K562 (cell line): Measurements from ENCODE around the gene PPP1R3E.

Experiments used
- HDAC3 ChIP-seq: fragments of 450-650 bp; IDR thresholded peaks from 2 replicates; pipeline ENCODE4 v1.6.1; 2018; ENCODE audit warnings: borderline replicate concordance, mild to moderate bottlenecking, moderate library complexity; ENCODE audit not compliant: partially characterized antibody
- MAFK ChIP-seq: IDR thresholded peaks from 2 replicates; pipeline ENCODE4 v1.6.1; 2011; ENCODE audit warnings: low read length, improper control_type of control experiment
- NR1H2 ChIP-seq: sonication (generic); formaldehyde crosslinking; IDR thresholded peaks from 2 replicates; pipeline ENCODE4 v1.4.0; 2020; ENCODE audit warnings: mild to moderate bottlenecking, missing genetic modification reagents
- PCBP1 ChIP-seq: fragments of 200-400 bp; formaldehyde crosslinking; IDR thresholded peaks from 2 replicates; pipeline ENCODE4 v1.6.1; 2018; ENCODE audit warnings: mild to moderate bottlenecking, low read depth, low read length; ENCODE audit not compliant: poor library complexity, severe bottlenecking
- RCOR1 ChIP-seq, 2 experiments: IDR thresholded peaks; 2 replicates each; pipeline ENCODE4 v1.6.1; 2012; ENCODE audit warnings: low read depth in 2 of 2, low read length in 2 of 2, borderline replicate concordance in 1 of 2, improper control_type of control experiment in 1 of 2
- SIRT6 ChIP-seq: IDR thresholded peaks from one replicate; pipeline ENCODE4 v1.6.1; 2012; ENCODE audit warnings: low read depth, mild to moderate bottlenecking, control low read depth, inconsistent platforms, low read length, moderate library complexity
- TF ChIP-seq, protein P1 (sequence below): sonication (generic); formaldehyde crosslinking; IDR thresholded peaks from 2 replicates; pipeline ENCODE4 v1.9.0; 2022; ENCODE audit warnings: mild to moderate bottlenecking, missing genetic modification reagents
- TF ChIP-seq, protein P2 (sequence below): fragments of 250-450 bp; sonication (Bioruptor Pico); IDR thresholded peaks from 2 replicates; pipeline ENCODE4 v1.4.0; 2020; ENCODE audit warnings: mild to moderate bottlenecking, moderate library complexity
- TF ChIP-seq, protein P3 (sequence below), 3 experiments: IDR thresholded peaks in 2 of 3; conservative IDR thresholded peaks in 1 of 3; 2 replicates each; pipeline ENCODE4 v1.5.1; 2011 to 2012; ENCODE audit warnings: low read length in 3 of 3, mild to moderate bottlenecking in 3 of 3, control low read depth in 2 of 3, improper control_type of control experiment in 1 of 3, inconsistent platforms in 1 of 3, low read depth in 1 of 3, mixed read lengths in 1 of 3, moderate library complexity in 1 of 3; ENCODE audit not compliant: insufficient read depth in 2 of 3
- TF ChIP-seq, protein P4 (sequence below): sonication (generic); formaldehyde crosslinking; IDR thresholded peaks from 2 replicates; pipeline ENCODE4 v1.8.0; 2022; ENCODE audit warnings: mild to moderate bottlenecking, missing genetic modification reagents, borderline replicate concordance
- TF ChIP-seq, protein P5 (sequence below): sonication (generic); formaldehyde crosslinking; IDR thresholded peaks from 2 replicates; pipeline ENCODE4 v1.5.0; 2020; ENCODE audit warnings: missing genetic modification reagents

DNA sequence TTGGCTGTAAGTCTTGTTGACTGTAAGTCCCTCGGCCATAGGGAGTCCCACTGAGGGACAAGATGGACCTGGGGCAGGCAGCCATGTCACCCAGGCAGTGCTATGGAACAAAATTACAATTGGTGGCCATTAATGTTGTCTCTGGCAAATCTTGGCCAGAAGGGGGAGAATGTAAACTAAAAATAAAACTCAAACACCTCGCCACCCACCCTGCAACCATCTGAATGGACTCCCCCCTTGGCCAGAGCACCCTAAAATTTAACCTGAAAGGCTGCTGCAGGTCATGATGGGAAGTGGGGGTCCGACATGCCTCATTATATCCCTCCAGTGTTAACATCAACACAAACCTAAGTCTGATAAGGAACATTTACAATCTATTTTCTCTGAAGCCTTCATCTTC, 41.8 kb upstream of the PPP1R3E start:
- TF ChIP-seq NR1H2, result no peak
- no peak for TF ChIP-seq SIRT6
- TF ChIP-seq, protein P1, sequence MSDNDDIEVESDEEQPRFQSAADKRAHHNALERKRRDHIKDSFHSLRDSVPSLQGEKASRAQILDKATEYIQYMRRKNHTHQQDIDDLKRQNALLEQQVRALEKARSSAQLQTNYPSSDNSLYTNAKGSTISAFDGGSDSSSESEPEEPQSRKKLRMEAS (CRISPR knock-in tag), result no peak
- TF ChIP-seq, protein P2, sequence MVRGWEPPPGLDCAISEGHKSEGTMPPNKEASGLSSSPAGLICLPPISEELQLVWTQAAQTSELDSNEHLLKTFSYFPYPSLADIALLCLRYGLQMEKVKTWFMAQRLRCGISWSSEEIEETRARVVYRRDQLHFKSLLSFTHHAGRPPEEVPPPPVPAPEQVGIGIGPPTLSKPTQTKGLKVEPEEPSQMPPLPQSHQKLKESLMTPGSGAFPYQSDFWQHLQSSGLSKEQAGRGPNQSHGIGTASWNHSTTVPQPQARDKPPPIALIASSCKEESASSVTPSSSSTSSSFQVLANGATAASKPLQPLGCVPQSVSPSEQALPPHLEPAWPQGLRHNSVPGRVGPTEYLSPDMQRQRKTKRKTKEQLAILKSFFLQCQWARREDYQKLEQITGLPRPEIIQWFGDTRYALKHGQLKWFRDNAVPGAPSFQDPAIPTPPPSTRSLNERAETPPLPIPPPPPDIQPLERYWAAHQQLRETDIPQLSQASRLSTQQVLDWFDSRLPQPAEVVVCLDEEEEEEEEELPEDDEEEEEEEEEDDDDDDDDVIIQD, result no peak
- no peak for TF ChIP-seq PCBP1
- TF ChIP-seq MAFK, result no peak
- TF ChIP-seq RCOR1 (IDR thresholded peaks at IDR 0.05; ENCODE audit: borderline replicate concordance in 1 of 2, low read depth in 2 of 2, low read length in 2 of 2), result no peak
- TF ChIP-seq, protein P3, sequence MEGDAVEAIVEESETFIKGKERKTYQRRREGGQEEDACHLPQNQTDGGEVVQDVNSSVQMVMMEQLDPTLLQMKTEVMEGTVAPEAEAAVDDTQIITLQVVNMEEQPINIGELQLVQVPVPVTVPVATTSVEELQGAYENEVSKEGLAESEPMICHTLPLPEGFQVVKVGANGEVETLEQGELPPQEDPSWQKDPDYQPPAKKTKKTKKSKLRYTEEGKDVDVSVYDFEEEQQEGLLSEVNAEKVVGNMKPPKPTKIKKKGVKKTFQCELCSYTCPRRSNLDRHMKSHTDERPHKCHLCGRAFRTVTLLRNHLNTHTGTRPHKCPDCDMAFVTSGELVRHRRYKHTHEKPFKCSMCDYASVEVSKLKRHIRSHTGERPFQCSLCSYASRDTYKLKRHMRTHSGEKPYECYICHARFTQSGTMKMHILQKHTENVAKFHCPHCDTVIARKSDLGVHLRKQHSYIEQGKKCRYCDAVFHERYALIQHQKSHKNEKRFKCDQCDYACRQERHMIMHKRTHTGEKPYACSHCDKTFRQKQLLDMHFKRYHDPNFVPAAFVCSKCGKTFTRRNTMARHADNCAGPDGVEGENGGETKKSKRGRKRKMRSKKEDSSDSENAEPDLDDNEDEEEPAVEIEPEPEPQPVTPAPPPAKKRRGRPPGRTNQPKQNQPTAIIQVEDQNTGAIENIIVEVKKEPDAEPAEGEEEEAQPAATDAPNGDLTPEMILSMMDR (IDR thresholded peaks at IDR 0.05 in 2 of 3, conservative IDR thresholded peaks at IDR 0.05 in 1 of 3; ENCODE audit: insufficient read depth in 2 of 3, low read depth in 1 of 3, low read length in 3 of 3), result 0 out of 6 replicates have a peak, but pooled peaks of 1 of the 3 experiments have one; percentile 19
- no peak for TF ChIP-seq HDAC3
- TF ChIP-seq, protein P4, sequence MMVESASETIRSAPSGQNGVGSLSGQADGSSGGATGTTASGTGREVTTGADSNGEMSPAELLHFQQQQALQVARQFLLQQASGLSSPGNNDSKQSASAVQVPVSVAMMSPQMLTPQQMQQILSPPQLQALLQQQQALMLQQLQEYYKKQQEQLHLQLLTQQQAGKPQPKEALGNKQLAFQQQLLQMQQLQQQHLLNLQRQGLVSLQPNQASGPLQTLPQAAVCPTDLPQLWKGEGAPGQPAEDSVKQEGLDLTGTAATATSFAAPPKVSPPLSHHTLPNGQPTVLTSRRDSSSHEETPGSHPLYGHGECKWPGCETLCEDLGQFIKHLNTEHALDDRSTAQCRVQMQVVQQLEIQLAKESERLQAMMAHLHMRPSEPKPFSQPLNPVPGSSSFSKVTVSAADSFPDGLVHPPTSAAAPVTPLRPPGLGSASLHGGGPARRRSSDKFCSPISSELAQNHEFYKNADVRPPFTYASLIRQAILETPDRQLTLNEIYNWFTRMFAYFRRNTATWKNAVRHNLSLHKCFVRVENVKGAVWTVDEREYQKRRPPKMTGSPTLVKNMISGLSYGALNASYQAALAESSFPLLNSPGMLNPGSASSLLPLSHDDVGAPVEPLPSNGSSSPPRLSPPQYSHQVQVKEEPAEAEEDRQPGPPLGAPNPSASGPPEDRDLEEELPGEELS, result no peak
- TF ChIP-seq, protein P5, sequence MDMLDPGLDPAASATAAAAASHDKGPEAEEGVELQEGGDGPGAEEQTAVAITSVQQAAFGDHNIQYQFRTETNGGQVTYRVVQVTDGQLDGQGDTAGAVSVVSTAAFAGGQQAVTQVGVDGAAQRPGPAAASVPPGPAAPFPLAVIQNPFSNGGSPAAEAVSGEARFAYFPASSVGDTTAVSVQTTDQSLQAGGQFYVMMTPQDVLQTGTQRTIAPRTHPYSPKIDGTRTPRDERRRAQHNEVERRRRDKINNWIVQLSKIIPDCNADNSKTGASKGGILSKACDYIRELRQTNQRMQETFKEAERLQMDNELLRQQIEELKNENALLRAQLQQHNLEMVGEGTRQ (CRISPR knock-in tag), result no peak
